HG02840 (cell line): ENCODE data around the gene TGFBI.
"Not testable (repeated sequence)": the region's sequence is repeated elsewhere in the genome, so short reads cannot be mapped to it uniquely, and the experiment has no call there.

ENCODE experiments used
- ATAC-seq: cut with Tn5 transposase; IDR thresholded peaks from one replicate; pipeline ENCODE4 v1.9.1; 2021; ENCODE audit warnings: mild to moderate bottlenecking, moderate library complexity, moderate number of reproducible peaks; ENCODE audit not compliant: unreplicated experiment, low FRiP score

The TGFBI gene

GRCh38 chr5:136043551-136043950, 14.8 kb downstream of the TGFBI start:
- ATAC-seq = no peak

GRCh38 chr5:136043968-136044610, 15.3 kb downstream of the TGFBI start:
- ATAC-seq = no peak

- ATAC-seq = not testable (repeated sequence)
Observed at GRCh38 chr5:136045026-136045425, 16.2 kb downstream of the TGFBI start.

- ATAC-seq = no peak
Observed at GRCh38 chr5:136046246-136046645, 17.5 kb downstream of the TGFBI start.

- no peak for ATAC-seq
Observed at GRCh38 chr5:136047858-136048257, 19.1 kb downstream of the TGFBI start.

GRCh38 chr5:136048966-136049365, 20.2 kb downstream of the TGFBI start:
- ATAC-seq = no peak

- ATAC-seq = no peak
Observed at GRCh38 chr5:136051486-136052220, 22.9 kb downstream of the TGFBI start.

- ATAC-seq = no peak
Observed at GRCh38 chr5:136052692-136053335, 24.0 kb downstream of the TGFBI start.

- no peak for ATAC-seq
Observed at GRCh38 chr5:136053336-136054141, 24.8 kb downstream of the TGFBI start.

- no peak for ATAC-seq
Observed at GRCh38 chr5:136054142-136055019, 25.6 kb downstream of the TGFBI start.

- ATAC-seq = no peak
Observed at GRCh38 chr5:136055612-136056309, 27.0 kb downstream of the TGFBI start.

- no peak for ATAC-seq
Observed at GRCh38 chr5:136056336-136056735, 27.5 kb downstream of the TGFBI start.

- ATAC-seq = no peak
Observed at GRCh38 chr5:136056771-136057335, 28.1 kb downstream of the TGFBI start.

- no peak for ATAC-seq
Observed at GRCh38 chr5:136057401-136058038, 28.7 kb downstream of the TGFBI start.

- ATAC-seq = no peak
Observed at GRCh38 chr5:136058039-136058971, 29.5 kb downstream of the TGFBI start.

GRCh38 chr5:136058972-136059354, 30.2 kb downstream of the TGFBI start:
- ATAC-seq = no peak

- ATAC-seq = no peak
Observed at GRCh38 chr5:136060963-136061362, 32.2 kb downstream of the TGFBI start.
